Measurements from ENCODE around the gene AK5.

DNA sequence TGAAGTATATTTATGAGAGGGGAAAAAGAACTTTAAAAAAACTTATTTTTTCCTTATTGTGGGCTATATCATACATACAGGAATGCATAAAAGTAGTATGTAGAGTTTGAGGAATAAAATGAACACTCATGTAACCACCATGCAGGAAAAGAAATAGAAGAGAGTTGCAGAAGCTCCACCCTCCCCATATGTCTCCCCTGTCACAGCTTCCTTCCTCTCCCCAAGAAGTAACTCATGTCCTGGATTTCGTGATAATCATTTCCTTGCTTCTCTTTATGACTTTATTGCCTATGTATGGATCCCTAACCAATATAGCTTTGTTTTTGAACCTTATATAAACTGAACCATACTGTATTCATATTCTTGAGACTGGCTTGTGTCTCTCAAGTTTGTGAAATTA is 274.2 kb downstream of the AK5 start:
- TF ChIP-seq, protein P1, sequence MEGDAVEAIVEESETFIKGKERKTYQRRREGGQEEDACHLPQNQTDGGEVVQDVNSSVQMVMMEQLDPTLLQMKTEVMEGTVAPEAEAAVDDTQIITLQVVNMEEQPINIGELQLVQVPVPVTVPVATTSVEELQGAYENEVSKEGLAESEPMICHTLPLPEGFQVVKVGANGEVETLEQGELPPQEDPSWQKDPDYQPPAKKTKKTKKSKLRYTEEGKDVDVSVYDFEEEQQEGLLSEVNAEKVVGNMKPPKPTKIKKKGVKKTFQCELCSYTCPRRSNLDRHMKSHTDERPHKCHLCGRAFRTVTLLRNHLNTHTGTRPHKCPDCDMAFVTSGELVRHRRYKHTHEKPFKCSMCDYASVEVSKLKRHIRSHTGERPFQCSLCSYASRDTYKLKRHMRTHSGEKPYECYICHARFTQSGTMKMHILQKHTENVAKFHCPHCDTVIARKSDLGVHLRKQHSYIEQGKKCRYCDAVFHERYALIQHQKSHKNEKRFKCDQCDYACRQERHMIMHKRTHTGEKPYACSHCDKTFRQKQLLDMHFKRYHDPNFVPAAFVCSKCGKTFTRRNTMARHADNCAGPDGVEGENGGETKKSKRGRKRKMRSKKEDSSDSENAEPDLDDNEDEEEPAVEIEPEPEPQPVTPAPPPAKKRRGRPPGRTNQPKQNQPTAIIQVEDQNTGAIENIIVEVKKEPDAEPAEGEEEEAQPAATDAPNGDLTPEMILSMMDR (IDR thresholded peaks at IDR 0.05; ENCODE audit: low read length), result no peak
- TF ChIP-seq EZH2 (optimal IDR thresholded peaks at IDR 0.05; ENCODE audit: low read depth, low read length), result no peak
- no peak for TF ChIP-seq EZH2phosphoT487 (IDR thresholded peaks at IDR 0.05; ENCODE audit: low read length)

Data from MM.1S (cell line).